T-helper 1 cell (primary cell): ENCODE data around the gene OSGIN1.

ENCODE experiments used
- DNase-seq, 5 donors: peaks; one replicate each; pipeline ENCODE4 v3.0.0-alpha.2; 2012 to 2020

OSGIN1 gene

GRCh38 chr16:84007520-84007919, 54.5 kb downstream of the OSGIN1 start:
- no peak for DNase-seq

DNA sequence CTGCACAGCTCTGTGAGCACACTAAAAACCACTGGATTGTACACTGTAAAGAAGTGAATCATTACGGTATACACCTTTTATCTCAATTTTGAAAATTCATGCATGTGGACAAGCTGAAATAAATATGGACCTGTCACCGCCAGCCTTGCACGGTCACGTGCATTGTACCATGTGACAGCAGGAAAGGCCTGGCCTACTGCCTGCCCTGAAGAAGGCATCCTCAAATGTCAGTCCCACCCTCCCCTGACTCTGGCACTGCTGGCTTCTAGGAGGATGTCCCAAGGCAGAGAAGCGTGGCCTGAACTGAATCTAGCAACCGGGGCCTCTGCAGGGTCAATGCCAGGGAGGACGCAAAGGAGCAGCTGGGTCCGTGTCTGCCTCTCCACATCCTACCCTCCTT, 54.9 kb downstream of the OSGIN1 start:
- DNase-seq = no peak

- DNase-seq = no peak
Observed at GRCh38 chr16:84009282-84009681, 56.2 kb downstream of the OSGIN1 start.

- DNase-seq = peak in 4 of 5 donors; percentile 19 to 65 (median 30)
Observed at GRCh38 chr16:84013787-84014569, 60.9 kb downstream of the OSGIN1 start.

DNA sequence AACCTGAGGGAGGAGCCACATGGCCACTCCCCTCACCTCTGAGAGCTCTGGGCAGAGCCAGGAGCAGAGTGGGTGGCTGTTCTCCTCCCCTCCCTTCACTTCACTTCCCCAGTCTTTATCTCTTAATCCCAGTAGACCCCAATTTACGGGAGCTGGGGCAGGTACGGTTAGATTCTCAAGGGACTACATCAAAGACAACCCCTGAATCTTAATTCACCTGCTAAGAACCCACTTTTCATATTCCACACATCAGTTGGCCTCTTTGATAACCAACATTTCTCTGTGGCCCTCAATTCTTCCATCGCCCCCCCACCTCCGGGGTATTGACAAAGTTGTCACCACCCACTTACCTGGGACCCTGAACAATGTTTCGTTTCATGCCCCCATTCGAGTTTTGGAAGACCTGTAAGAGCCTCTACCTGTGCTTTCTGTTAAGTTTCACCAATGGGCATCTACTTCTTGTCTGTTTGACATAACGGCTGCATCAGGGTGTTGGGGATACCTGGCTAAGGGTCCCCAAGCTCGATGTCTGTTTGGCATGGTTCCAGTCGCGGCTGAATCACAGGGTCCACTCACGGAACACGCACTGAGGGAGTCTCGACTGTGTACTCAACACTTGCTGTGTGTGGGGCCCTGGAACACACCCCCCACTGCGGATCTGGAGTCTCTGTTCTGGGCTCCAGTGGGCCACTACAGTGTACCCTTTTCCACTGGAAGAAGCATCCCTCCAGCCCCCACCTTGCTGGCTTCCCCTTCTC, 61.7 kb downstream of the OSGIN1 start:
- no peak for DNase-seq

DNA sequence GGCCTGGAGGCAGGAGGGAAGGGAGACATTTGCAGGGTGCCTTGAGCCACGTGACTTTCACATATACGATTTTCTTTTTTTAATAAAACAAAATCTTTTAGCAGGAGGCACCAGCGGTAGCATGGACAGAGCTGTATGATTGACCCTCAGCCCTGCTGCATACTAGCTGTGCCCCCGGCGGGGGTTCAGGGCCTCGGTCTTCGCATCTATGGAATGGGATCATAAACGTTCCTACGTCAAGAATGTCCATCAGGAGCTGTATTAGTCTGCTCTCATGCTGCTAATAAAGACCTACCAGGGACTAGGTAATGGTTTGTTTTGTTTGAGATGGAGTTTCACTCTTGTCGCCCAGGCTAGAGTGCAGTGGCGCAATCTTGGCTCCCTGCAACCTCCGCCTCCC, 62.4 kb downstream of the OSGIN1 start:
- no peak for DNase-seq
